A673 (cell line): ENCODE data around the gene TRERF1. TPM values are rescaled to one million over a fixed set of nuclear protein-coding genes. Genes with fewer than 3 reads are reported as not detected.

Experiments used
- BruUV-seq: library from RNA; stranded (reverse); fragments of 400-500 nt; replicated peaks from 2 replicates; lab custom pipeline; 2021; lab: Mats Ljungman, UMichigan
- CTCF ChIA-PET: fragments of 300-600 bp; sonication (Branson Sonifier 250); formaldehyde crosslinking; loops from one replicate; lab custom pipeline; 2022; ENCODE audit warnings: antibody characterized with exemption; lab: Charles Lee
- POLR2A ChIA-PET: fragments of 300-600 bp; sonication (Branson Sonifier 250); formaldehyde crosslinking; loops from one replicate; lab custom pipeline; 2022; ENCODE audit warnings: antibody characterized with exemption; ENCODE audit not compliant: low non-redundant PET; lab: Charles Lee
- DNase-seq: peaks from one replicate; pipeline ENCODE4 v3.0.0-alpha.2; 2015; ENCODE audit warnings: low spot score
- H3K27ac ChIP-seq: fragments of 200-600 bp; sonication (generic); 2 replicates; pipeline ENCODE4 v1.5.1; 2016; ENCODE audit warnings: mixed run types, low read depth, mild to moderate bottlenecking, mixed read lengths, antibody characterized with exemption, low read length; ENCODE audit not compliant: poor library complexity, severe bottlenecking
- H3K27me3 ChIP-seq: fragments of 200-600 bp; sonication (generic); replicated peaks from 2 replicates; pipeline ENCODE4 v1.6.1; 2017; ENCODE audit warnings: mixed run types, low read depth, mild to moderate bottlenecking, mixed read lengths, antibody characterized with exemption, low read length; ENCODE audit not compliant: insufficient read depth, poor library complexity
- H3K36me3 ChIP-seq: fragments of 200-600 bp; sonication (generic); 2 replicates; pipeline ENCODE4 v1.6.1; 2016; ENCODE audit warnings: mixed run types, mild to moderate bottlenecking, mixed read lengths, antibody characterized with exemption, low read length; ENCODE audit not compliant: insufficient read depth, poor library complexity, severe bottlenecking
- H3K4me1 ChIP-seq: fragments of 200-600 bp; sonication (generic); 2 replicates; pipeline ENCODE4 v1.6.1; 2017; ENCODE audit warnings: mixed run types, mild to moderate bottlenecking, mixed read lengths, antibody characterized with exemption, low read length; ENCODE audit not compliant: insufficient read depth, poor library complexity, severe bottlenecking
- H3K4me3 ChIP-seq: fragments of 200-600 bp; sonication (generic); 2 replicates; pipeline ENCODE4 v1.5.1; 2016; ENCODE audit warnings: low read depth, mixed run types, mild to moderate bottlenecking, mixed read lengths, low read length; ENCODE audit not compliant: poor library complexity, severe bottlenecking
- H3K9me3 ChIP-seq: fragments of 200-600 bp; sonication (generic); 2 replicates; pipeline ENCODE4 v1.6.1; 2016; ENCODE audit warnings: mixed run types, low read depth, mild to moderate bottlenecking, mixed read lengths, antibody characterized with exemption, low read length; ENCODE audit not compliant: poor library complexity, severe bottlenecking
- CTCF ChIP-seq: fragments of 300-800, 200-600 bp; sonication (generic); conservative IDR thresholded peaks from 2 replicates; pipeline ENCODE4 v1.5.1; 2017; ENCODE audit warnings: low read depth, mild to moderate bottlenecking, antibody characterized with exemption, low read length, moderate library complexity, mixed read lengths
- EZH2 ChIP-seq: fragments of 200-600 bp; sonication (generic); IDR thresholded peaks from 2 replicates; pipeline ENCODE4 v1.6.1; 2017; ENCODE audit warnings: borderline replicate concordance, low read depth, mild to moderate bottlenecking, mixed read lengths, antibody characterized with exemption, low read length; ENCODE audit not compliant: poor library complexity, severe bottlenecking
- intact Hi-C: fragments of 100-400 bp; cut with micrococcal nuclease; formaldehyde crosslinking; loops from one replicate; pipeline ENCODE4 v1.10.0; 2022; ENCODE audit not compliant: unreplicated experiment
- total RNA-seq: library from RNA; stranded (reverse); gene quantifications from 2 replicates; pipeline ENCODE4 v1.2.3, GENCODE V29; 2021

Gene TRERF1
- total RNA-seq, 1 experiment from 2014 or later: 9.5 TPM

- no peak overlapping the region for H3K27ac ChIP-seq
- intact Hi-C loops: no loop called here
- TF ChIP-seq EZH2 (no peak), CTCF (no peak)
- H3K36me3 ChIP-seq: no peaks in the 10 kb centered on the region
- H3K4me1 ChIP-seq: no peaks in the 10 kb centered on the region
- DNase-seq: no peak
- ChIA-PET POLR2A (no interaction called here), CTCF (no interaction called here)
- no peaks in the 10 kb centered on the region for H3K9me3 ChIP-seq
- BruUV-seq: no TSS peak
- no peak overlapping the region for H3K4me3 ChIP-seq
- H3K27me3 ChIP-seq: no peaks in the 10 kb centered on the region
Observed at GRCh38 chr6:42392833-42393232, 58.9 kb downstream of the TRERF1 start.

- intact Hi-C loops: no loop called here
- Histone ChIP-seq H3K36me3 (no peaks in the 10 kb centered on the region), H3K4me3 (no peak overlapping the region), H3K27me3 (no peaks in the 10 kb centered on the region), H3K9me3 (no peaks in the 10 kb centered on the region), H3K27ac (no peak overlapping the region), H3K4me1 (no peaks in the 10 kb centered on the region)
- ChIA-PET CTCF (no interaction called here), POLR2A (no interaction called here)
- BruUV-seq: no TSS peak
- DNase-seq: no peak
- TF ChIP-seq EZH2: no peak
Observed at GRCh38 chr6:42391441-42391840, 60.3 kb downstream of the TRERF1 start.

GRCh38 chr6:42390228-42390934 lies 61.3 kb downstream of the TRERF1 start:
- intact Hi-C loops: no loop called here
- POLR2A ChIA-PET: no interaction called here
- CTCF ChIA-PET: no interaction called here

More at GRCh38 chr6:42390228-42390934, 61.3 kb downstream of the TRERF1 start:
- no peaks in the 10 kb centered on the region for H3K9me3 ChIP-seq
- no peak for DNase-seq
- no peak overlapping the region for H3K4me3 ChIP-seq
- no peaks in the 10 kb centered on the region for H3K36me3 ChIP-seq
- no peaks in the 10 kb centered on the region for H3K4me1 ChIP-seq
- H3K27me3 ChIP-seq: no peaks in the 10 kb centered on the region
- no peak overlapping the region for H3K27ac ChIP-seq
- no TSS peak for BruUV-seq
- TF ChIP-seq EZH2 (no peak), CTCF (no peak)
